T47D (cell line): Measurements from ENCODE around the gene ANLN.

ENCODE experiments used
- DNase-seq, 2 experiments: peaks; one replicate each; pipeline versions ENCODE4 v3.0.0 to v3.0.0-alpha.2; 2011 to 2012; ENCODE audit warnings: low read depth in 1 of 2, low spot score in 1 of 2
- JUND ChIP-seq: IDR thresholded peaks from 2 replicates; pipeline ENCODE4 v1.6.1; 2012; ENCODE audit warnings: low read depth
- in situ Hi-C: cut with HindIII; loops from 2 replicates; pipeline ENCODE4 v1.10.0; 2016; ENCODE audit warnings: low sequenced_read_pairs, low pct_unique_long_range_greater_than_20kb

ANLN gene, protein sequence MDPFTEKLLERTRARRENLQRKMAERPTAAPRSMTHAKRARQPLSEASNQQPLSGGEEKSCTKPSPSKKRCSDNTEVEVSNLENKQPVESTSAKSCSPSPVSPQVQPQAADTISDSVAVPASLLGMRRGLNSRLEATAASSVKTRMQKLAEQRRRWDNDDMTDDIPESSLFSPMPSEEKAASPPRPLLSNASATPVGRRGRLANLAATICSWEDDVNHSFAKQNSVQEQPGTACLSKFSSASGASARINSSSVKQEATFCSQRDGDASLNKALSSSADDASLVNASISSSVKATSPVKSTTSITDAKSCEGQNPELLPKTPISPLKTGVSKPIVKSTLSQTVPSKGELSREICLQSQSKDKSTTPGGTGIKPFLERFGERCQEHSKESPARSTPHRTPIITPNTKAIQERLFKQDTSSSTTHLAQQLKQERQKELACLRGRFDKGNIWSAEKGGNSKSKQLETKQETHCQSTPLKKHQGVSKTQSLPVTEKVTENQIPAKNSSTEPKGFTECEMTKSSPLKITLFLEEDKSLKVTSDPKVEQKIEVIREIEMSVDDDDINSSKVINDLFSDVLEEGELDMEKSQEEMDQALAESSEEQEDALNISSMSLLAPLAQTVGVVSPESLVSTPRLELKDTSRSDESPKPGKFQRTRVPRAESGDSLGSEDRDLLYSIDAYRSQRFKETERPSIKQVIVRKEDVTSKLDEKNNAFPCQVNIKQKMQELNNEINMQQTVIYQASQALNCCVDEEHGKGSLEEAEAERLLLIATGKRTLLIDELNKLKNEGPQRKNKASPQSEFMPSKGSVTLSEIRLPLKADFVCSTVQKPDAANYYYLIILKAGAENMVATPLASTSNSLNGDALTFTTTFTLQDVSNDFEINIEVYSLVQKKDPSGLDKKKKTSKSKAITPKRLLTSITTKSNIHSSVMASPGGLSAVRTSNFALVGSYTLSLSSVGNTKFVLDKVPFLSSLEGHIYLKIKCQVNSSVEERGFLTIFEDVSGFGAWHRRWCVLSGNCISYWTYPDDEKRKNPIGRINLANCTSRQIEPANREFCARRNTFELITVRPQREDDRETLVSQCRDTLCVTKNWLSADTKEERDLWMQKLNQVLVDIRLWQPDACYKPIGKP

GRCh38 chr7:36389371-36390198 is at the start of gene ANLN:
Gene ANLN, plus strand, starts transcription at chr7:36389862. Its CDS starts 165 bp downstream, at chr7:36390027.
- in situ Hi-C loops = no loop called here
- TF ChIP-seq JUND = no peak
- DNase-seq = peak; percentile 90 to 99

- in situ Hi-C loops = no loop called here
- no peak for TF ChIP-seq JUND
- DNase-seq = no peak
Measured at GRCh38 chr7:36343548-36343947, 46.1 kb upstream of the ANLN start.

DNA sequence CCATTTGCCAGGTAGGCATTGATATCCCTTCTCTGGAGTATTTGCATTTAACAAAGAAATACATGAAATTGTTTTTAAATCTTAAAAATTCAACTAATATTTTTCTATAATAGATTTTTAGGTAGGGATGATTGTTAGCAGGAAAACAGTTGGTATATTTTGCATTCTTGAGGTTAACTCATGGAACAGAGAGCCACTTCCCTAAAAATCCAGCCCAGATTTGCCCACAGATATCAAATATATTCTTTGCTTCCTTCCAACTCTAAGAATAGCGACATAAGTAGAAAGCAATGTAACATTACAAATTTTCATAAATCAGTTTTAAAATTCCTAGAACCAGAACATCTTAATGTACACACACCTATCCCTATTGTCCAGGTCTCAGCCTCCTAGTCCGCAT is 45.0 kb upstream of the ANLN start:
- no peak for TF ChIP-seq JUND
- in situ Hi-C loops = no loop called here
- no peak for DNase-seq

DNA sequence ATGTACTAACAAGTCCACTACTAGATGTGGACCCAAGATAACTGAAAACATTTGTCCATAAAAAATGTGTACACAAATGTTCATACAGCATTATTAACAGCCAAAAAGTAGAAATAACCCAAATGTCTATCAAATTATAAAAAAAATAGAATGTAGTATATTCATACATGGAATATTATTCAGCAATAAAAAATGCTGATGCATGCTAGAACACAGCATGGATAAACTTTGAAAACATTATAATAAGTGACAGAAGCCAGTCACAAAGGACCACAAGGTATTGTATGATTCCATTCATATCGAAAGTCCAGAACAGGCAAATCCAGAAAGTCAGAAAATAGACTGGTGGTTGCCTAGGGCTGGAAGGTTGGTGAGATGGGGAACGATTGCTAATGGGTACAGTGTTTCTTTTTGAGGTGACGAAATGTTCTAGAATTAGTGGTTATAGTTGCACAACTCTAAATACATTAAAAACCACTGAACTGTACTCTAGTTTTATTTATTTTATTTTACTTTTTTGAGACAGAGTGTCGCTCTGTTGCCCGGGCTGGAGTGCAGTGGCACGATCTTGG is 43.3 kb upstream of the ANLN start:
- DNase-seq = peak in 1 of 2 experiments; percentile 44
- in situ Hi-C loops = no loop called here
- no peak for TF ChIP-seq JUND

DNA sequence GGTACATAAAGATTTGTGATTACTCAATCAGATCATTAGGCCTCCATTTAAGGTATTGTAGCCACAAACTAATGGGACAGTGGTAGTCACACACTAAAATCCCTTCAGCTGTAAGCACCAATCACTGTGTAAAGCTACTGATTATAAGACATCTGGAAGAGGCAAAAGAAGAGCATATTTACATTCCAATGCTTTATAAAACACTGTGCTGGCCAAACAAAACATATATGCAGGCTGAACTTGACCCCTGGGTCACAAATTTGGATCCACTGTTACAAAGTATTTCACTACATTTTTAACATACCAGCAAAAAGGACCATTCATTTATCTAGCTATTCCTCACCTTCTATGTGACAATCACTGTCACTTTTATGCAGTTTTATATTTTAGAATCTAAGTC is 41.4 kb upstream of the ANLN start:
- DNase-seq = no peak
- no peak for TF ChIP-seq JUND
- in situ Hi-C loops = no loop called here

- in situ Hi-C loops = no loop called here
- TF ChIP-seq JUND = no peak
- DNase-seq = no peak
Measured at GRCh38 chr7:36348771-36349170, 40.9 kb upstream of the ANLN start.

- no peak for TF ChIP-seq JUND
- in situ Hi-C loops = no loop called here
- no peak for DNase-seq
Measured at GRCh38 chr7:36349626-36350025, 40.0 kb upstream of the ANLN start.

DNA sequence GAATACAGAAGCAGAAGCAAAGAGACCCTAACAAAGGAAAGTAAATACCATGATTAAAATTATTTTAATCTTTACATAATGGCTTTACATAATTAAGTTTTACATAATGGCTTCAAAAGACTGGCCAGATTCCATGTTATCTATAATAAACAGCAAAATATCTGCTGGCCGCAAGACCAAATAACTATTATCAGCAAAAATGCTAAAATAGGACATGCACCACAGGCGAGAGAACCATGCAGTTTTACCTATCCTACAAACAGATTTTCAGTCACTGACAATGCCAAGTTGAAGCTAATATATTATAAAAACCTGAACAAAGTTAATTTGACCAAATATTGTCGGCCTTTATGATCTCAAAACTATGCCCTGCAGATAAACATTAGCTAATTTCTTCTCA is 34.2 kb upstream of the ANLN start:
- DNase-seq = no peak
- in situ Hi-C loops = no loop called here
- no peak for TF ChIP-seq JUND

DNA sequence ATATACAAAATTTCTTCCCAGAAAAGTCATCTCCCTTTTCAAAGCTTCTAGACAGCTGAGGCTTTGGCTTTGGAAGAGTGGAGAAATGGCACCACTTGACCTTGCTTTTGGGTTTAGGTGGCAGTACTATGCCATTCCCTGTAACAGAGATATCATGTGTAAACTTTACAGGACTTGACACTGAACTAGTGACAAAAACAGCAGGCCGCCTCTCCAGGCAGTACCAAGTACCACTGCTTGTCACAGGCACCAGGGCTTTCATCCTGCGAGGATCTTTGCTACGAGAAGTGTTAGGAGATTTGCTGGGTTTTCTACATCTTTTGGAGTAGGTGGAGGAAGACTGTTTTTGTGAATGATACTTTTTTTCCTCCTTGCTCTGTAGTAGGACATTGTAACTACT is 32.6 kb upstream of the ANLN start:
- no peak for DNase-seq
- in situ Hi-C loops = no loop called here
- no peak for TF ChIP-seq JUND

- no peak for DNase-seq
- in situ Hi-C loops = no loop called here
- TF ChIP-seq JUND = no peak
Measured at GRCh38 chr7:36358589-36358988, 31.1 kb upstream of the ANLN start.

DNA sequence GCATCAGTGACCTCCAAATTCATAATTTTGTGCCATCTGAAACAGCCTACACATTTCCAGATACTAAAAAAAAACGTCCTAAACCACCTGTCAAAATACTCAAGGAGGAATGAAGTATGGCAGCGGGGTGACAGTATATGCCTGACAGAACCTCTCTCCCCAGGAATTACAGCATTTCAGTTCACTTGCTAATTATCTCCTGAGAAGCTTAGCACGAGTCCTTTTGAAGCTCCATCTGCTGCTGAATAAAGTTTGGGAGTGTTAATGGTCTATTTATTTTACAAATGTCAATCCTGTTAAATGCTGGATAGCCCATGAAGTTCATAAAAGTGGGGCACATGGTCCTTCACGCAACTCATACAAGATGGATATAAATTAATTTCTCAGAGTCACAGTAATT is 29.4 kb upstream of the ANLN start:
- DNase-seq = no peak
- TF ChIP-seq JUND = no peak
- in situ Hi-C loops = no loop called here

- TF ChIP-seq JUND = no peak
- no peak for DNase-seq
- in situ Hi-C loops = no loop called here
Measured at GRCh38 chr7:36361227-36361626, 28.4 kb upstream of the ANLN start.
